GM23338 (cell line): ENCODE measurements around the gene DMD. TPM values are rescaled to one million over a fixed set of nuclear protein-coding genes. Genes with fewer than 3 reads are reported as not detected.

Experiments used
- ATAC-seq: fragments of 200-7000 bp; cut with Tn5 transposase; 3 replicates; pipeline ENCODE4 v1.9.1; 2020
- DNase-seq: peaks from one replicate; pipeline ENCODE4 v3.0.0-alpha.2; 2015; ENCODE audit warnings: low spot score
- H2AFZ ChIP-seq: fragments of 200-600 bp; sonication (generic); 2 replicates; pipeline ENCODE4 v1.8.0; 2016; ENCODE audit warnings: antibody characterized with exemption, mild to moderate bottlenecking, moderate library complexity
- H3F3A ChIP-seq: fragments of 200-600 bp; sonication (generic); replicated peaks from 2 replicates; pipeline ENCODE4 v1.8.0; 2017; ENCODE audit warnings: antibody characterized with exemption, mixed run types, low read depth
- H3K27ac ChIP-seq: fragments of 200-600 bp; sonication (generic); 2 replicates; pipeline ENCODE4 v1.6.1; 2016; ENCODE audit warnings: low read depth
- H3K27me3 ChIP-seq: fragments of 200-600 bp; sonication (generic); 2 replicates; pipeline ENCODE4 v1.8.0; 2016; ENCODE audit warnings: mild to moderate bottlenecking, mixed run types, moderate library complexity; ENCODE audit not compliant: insufficient read depth
- H3K36me3 ChIP-seq: fragments of 200-600 bp; sonication (generic); 2 replicates; pipeline ENCODE4 v1.8.0; 2016; ENCODE audit warnings: mild to moderate bottlenecking; ENCODE audit not compliant: insufficient read depth
- H3K4me1 ChIP-seq: fragments of 200-600 bp; sonication (generic); 2 replicates; pipeline ENCODE4 v1.8.0; 2016; ENCODE audit warnings: mild to moderate bottlenecking, moderate library complexity; ENCODE audit not compliant: insufficient read depth
- H3K4me2 ChIP-seq: fragments of 200-600 bp; sonication (generic); 2 replicates; pipeline ENCODE4 v1.7.1; 2017; ENCODE audit warnings: mixed run types
- H3K4me3 ChIP-seq: fragments of 200-600 bp; sonication (generic); 2 replicates; pipeline ENCODE4 v1.6.1; 2016; ENCODE audit warnings: mixed run types
- H3K79me2 ChIP-seq: fragments of 200-600 bp; sonication (generic); replicated peaks from 2 replicates; pipeline ENCODE4 v1.8.0; 2017; ENCODE audit warnings: mild to moderate bottlenecking; ENCODE audit not compliant: insufficient read depth
- H3K9me2 ChIP-seq: fragments of 200-600 bp; sonication (generic); 2 replicates; pipeline ENCODE4 v1.8.0; 2017; ENCODE audit not compliant: insufficient read depth
- H4K20me1 ChIP-seq: fragments of 200-600 bp; sonication (generic); replicated peaks from 2 replicates; pipeline ENCODE4 v1.8.0; 2017; ENCODE audit warnings: mild to moderate bottlenecking; ENCODE audit not compliant: insufficient read depth
- H3K27ac Mint-ChIP-seq: 2 replicates; pipeline ENCODE4 v1.8.0; 2020; ENCODE audit warnings: inconsistent platforms, mild to moderate bottlenecking, moderate library complexity, mixed read lengths
- H3K27me3 Mint-ChIP-seq: 3 replicates; pipeline ENCODE4 v1.8.0; 2022; ENCODE audit warnings: low read depth, mild to moderate bottlenecking, moderate library complexity, mixed read lengths, inconsistent platforms; ENCODE audit not compliant: insufficient read depth, poor library complexity
- H3K36me3 Mint-ChIP-seq: 3 replicates; pipeline ENCODE4 v1.8.0; 2021; ENCODE audit warnings: low read depth, mild to moderate bottlenecking, inconsistent platforms, moderate library complexity, mixed read lengths
- H3K4me1 Mint-ChIP-seq: 3 replicates; pipeline ENCODE4 v1.8.0; 2020; ENCODE audit warnings: mild to moderate bottlenecking, inconsistent platforms, mixed read lengths
- H3K4me3 Mint-ChIP-seq: 3 replicates; pipeline ENCODE4 v1.8.0; 2021; ENCODE audit warnings: moderate library complexity, mild to moderate bottlenecking, inconsistent platforms, mixed read lengths
- H3K9me3 Mint-ChIP-seq: 3 replicates; pipeline ENCODE4 v1.8.0; 2020; ENCODE audit warnings: moderate library complexity, mild to moderate bottlenecking, inconsistent platforms, mixed read lengths
- CREB1 ChIP-seq: fragments of 250-450 bp; sonication (Bioruptor Pico); IDR thresholded peaks from 2 replicates; pipeline ENCODE4 v1.5.0; 2020; ENCODE audit warnings: low read depth, mild to moderate bottlenecking, moderate library complexity
- ETS1 ChIP-seq: IDR thresholded peaks from 2 replicates; pipeline ENCODE4 v1.6.1; 2016; ENCODE audit warnings: antibody characterized with exemption
- EZH2 ChIP-seq: fragments of 200-600 bp; sonication (generic); IDR thresholded peaks from one replicate; pipeline ENCODE4 v1.8.0; 2017; ENCODE audit warnings: antibody characterized with exemption, mild to moderate bottlenecking, low read depth; ENCODE audit not compliant: unreplicated experiment
- JUNB ChIP-seq: IDR thresholded peaks from one replicate; pipeline ENCODE4 v1.6.1; 2016; ENCODE audit warnings: antibody characterized with exemption; ENCODE audit not compliant: unreplicated experiment
- NANOG ChIP-seq: IDR thresholded peaks from 2 replicates; pipeline ENCODE4 v1.6.1; 2016; ENCODE audit warnings: antibody characterized with exemption, borderline replicate concordance
- POLR2AphosphoS5 ChIP-seq: IDR thresholded peaks from 2 replicates; pipeline ENCODE4 v1.6.1; 2016; ENCODE audit warnings: antibody characterized with exemption, low read depth
- STAT1 ChIP-seq: IDR thresholded peaks from one replicate; pipeline ENCODE4 v1.6.1; 2016; ENCODE audit warnings: antibody characterized with exemption; ENCODE audit not compliant: unreplicated experiment
- ZNF114 ChIP-seq: fragments of 250-450 bp; sonication (Bioruptor Pico); IDR thresholded peaks from 2 replicates; pipeline ENCODE4 v1.5.0; 2020; ENCODE audit warnings: mild to moderate bottlenecking, moderate library complexity
- ZNF331 ChIP-seq: fragments of 250-450 bp; sonication (Bioruptor Pico); IDR thresholded peaks from 2 replicates; pipeline ENCODE4 v1.5.0; 2020; ENCODE audit warnings: low read depth, mild to moderate bottlenecking, moderate library complexity
- ZNF462 ChIP-seq: fragments of 250-450 bp; sonication (Bioruptor Pico); IDR thresholded peaks from 2 replicates; pipeline ENCODE4 v1.5.0; 2020; ENCODE audit warnings: mild to moderate bottlenecking, moderate library complexity
- polyA plus RNA-seq: library from polyadenylated mRNA; unstranded; fragments of >200 nt; fragmentation: Nextera tagmentation; extraction: Ambion mirVana; gene quantifications from 2 replicates; pipeline ENCODE4 v1.2.1, GENCODE V29; 2016
- total RNA-seq: library from RNA; depleted of rRNA; stranded (reverse); fragments of >200 nt; shearing (Covaris generic); gene quantifications from 2 replicates; pipeline ENCODE4 v1.2.3, GENCODE V29; 2014
- TF ChIP-seq, protein P1 (sequence below), 2 experiments: fragments of 200-600 bp in 1 of 2; sonication (generic) in 1 of 2; conservative IDR thresholded peaks; 2 replicates each; pipeline versions ENCODE4 v1.5.1 to v1.6.1; 2016 to 2017; ENCODE audit warnings: antibody characterized with exemption in 2 of 2, low read depth in 2 of 2, mild to moderate bottlenecking in 2 of 2, moderate library complexity in 1 of 2
- TF ChIP-seq, protein P2 (sequence below): IDR thresholded peaks from one replicate; pipeline ENCODE4 v1.6.1; 2018; ENCODE audit warnings: antibody characterized with exemption; ENCODE audit not compliant: unreplicated experiment

DMD gene
- total and polyA plus RNA-seq, 2 experiments from 2014 or later, result 4.5 to 7.6 TPM

- no peaks in the 10 kb centered on the region for H3K27me3 Mint-ChIP-seq
- no peak overlapping the region for H3K4me3 Mint-ChIP-seq
- ATAC-seq, result no peak
Observed at GRCh38 chrX:32496671-32497070, 714.7 kb downstream of the DMD start.

More at GRCh38 chrX:32496671-32497070, 714.7 kb downstream of the DMD start:
- no peaks in the 10 kb centered on the region for H3K9me3 Mint-ChIP-seq
- no peak for TF ChIP-seq ZNF114
- TF ChIP-seq ETS1, result no peak
- TF ChIP-seq STAT1, result no peak
- no peak for TF ChIP-seq CREB1
- no peak for TF ChIP-seq ZNF331 (CRISPR knock-in tag)
- TF ChIP-seq, protein P1, sequence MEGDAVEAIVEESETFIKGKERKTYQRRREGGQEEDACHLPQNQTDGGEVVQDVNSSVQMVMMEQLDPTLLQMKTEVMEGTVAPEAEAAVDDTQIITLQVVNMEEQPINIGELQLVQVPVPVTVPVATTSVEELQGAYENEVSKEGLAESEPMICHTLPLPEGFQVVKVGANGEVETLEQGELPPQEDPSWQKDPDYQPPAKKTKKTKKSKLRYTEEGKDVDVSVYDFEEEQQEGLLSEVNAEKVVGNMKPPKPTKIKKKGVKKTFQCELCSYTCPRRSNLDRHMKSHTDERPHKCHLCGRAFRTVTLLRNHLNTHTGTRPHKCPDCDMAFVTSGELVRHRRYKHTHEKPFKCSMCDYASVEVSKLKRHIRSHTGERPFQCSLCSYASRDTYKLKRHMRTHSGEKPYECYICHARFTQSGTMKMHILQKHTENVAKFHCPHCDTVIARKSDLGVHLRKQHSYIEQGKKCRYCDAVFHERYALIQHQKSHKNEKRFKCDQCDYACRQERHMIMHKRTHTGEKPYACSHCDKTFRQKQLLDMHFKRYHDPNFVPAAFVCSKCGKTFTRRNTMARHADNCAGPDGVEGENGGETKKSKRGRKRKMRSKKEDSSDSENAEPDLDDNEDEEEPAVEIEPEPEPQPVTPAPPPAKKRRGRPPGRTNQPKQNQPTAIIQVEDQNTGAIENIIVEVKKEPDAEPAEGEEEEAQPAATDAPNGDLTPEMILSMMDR (conservative IDR thresholded peaks at IDR 0.05; ENCODE audit: low read depth in 2 of 2), result no peak
- TF ChIP-seq NANOG, result no peak
- TF ChIP-seq JUNB, result no peak
- no peak for TF ChIP-seq ZNF462 (CRISPR knock-in tag)
- TF ChIP-seq EZH2, result no peak
- TF ChIP-seq, protein P2, sequence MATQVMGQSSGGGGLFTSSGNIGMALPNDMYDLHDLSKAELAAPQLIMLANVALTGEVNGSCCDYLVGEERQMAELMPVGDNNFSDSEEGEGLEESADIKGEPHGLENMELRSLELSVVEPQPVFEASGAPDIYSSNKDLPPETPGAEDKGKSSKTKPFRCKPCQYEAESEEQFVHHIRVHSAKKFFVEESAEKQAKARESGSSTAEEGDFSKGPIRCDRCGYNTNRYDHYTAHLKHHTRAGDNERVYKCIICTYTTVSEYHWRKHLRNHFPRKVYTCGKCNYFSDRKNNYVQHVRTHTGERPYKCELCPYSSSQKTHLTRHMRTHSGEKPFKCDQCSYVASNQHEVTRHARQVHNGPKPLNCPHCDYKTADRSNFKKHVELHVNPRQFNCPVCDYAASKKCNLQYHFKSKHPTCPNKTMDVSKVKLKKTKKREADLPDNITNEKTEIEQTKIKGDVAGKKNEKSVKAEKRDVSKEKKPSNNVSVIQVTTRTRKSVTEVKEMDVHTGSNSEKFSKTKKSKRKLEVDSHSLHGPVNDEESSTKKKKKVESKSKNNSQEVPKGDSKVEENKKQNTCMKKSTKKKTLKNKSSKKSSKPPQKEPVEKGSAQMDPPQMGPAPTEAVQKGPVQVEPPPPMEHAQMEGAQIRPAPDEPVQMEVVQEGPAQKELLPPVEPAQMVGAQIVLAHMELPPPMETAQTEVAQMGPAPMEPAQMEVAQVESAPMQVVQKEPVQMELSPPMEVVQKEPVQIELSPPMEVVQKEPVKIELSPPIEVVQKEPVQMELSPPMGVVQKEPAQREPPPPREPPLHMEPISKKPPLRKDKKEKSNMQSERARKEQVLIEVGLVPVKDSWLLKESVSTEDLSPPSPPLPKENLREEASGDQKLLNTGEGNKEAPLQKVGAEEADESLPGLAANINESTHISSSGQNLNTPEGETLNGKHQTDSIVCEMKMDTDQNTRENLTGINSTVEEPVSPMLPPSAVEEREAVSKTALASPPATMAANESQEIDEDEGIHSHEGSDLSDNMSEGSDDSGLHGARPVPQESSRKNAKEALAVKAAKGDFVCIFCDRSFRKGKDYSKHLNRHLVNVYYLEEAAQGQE, result no peak
- TF ChIP-seq POLR2AphosphoS5, result no peak
- H4K20me1 ChIP-seq, result no peaks in the 10 kb centered on the region
- no peaks in the 10 kb centered on the region for H3K27me3 ChIP-seq
- no peaks in the 10 kb centered on the region for H3K9me2 ChIP-seq
- no peak overlapping the region for H2AFZ ChIP-seq
- H3K4me2 ChIP-seq, result no peak overlapping the region
- H3K36me3 ChIP-seq, result no peaks in the 10 kb centered on the region
- H3K79me2 ChIP-seq, result no peaks in the 10 kb centered on the region
- no peak overlapping the region for H3K4me3 ChIP-seq
- no peaks in the 10 kb centered on the region for H3K36me3 Mint-ChIP-seq
- no peak overlapping the region for H3K27ac ChIP-seq
- no peak overlapping the region for H3K27ac Mint-ChIP-seq
- no peak for DNase-seq
- no peaks in the 10 kb centered on the region for H3K4me1 ChIP-seq
- no peaks in the 10 kb centered on the region for H3F3A ChIP-seq
- H3K4me1 Mint-ChIP-seq, result no peaks in the 10 kb centered on the region
